HG03442 (cell line): ENCODE results near the gene SESN2.

Experiments
- ATAC-seq: cut with Tn5 transposase; IDR thresholded peaks from one replicate; pipeline ENCODE4 v1.9.1; 2021; ENCODE audit warnings: mild to moderate bottlenecking, moderate library complexity; ENCODE audit not compliant: unreplicated experiment

Gene SESN2

DNA sequence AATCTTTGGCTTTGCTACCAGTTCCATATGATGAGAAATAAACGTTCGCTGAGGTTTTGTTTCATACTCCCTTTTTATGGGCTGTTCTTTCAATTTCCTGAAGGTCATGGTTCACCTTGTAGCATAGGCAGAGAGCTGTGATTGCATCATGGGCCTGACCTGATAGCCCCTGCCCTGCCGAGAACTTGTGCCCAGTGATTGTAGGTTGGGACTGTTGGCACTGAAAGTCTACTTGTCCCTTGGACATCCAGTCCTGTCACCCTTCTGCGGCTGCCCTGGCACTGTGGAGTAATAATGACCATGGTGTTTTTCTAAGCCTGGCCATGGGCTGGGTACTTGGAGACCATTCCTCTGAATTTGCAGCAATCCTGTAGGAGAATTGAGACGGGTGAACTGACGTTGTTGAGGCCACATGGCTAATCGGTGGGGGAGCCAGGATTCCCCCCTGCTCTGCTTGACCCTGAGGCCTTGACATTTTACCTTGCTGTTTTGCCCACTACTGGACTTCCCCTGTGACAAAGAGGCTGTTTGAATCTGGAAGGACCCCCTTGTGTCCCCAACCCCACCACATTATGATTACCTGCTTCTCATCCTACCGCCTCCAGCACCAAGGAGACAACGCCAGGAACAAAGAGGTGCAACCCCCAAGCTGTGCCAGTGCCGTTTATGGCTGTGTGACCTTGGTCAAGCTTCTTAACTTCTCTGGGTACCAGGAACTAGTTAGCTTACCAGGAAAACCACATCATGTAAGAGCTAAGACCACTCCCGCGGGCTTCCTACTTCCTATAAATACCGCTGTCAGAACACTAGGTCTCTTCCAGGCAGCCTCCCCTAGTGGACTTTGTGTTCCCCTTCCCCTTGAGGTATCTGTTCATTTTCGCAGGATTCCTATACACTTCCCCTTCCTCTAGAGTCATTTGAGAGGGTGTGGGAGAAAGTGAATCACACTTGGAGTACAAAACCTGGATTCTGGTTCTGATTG lies 23.4 kb downstream of the SESN2 start:
- ATAC-seq: no peak

GRCh38 chr1:28286111-28286510 lies 26.8 kb downstream of the SESN2 start:
- ATAC-seq: no peak

GRCh38 chr1:28288487-28288886 lies 29.2 kb downstream of the SESN2 start:
- no peak for ATAC-seq

- ATAC-seq: no peak
These were observed 31.5 kb downstream of the SESN2 start for GRCh38 chr1:28290851-28291250.

DNA sequence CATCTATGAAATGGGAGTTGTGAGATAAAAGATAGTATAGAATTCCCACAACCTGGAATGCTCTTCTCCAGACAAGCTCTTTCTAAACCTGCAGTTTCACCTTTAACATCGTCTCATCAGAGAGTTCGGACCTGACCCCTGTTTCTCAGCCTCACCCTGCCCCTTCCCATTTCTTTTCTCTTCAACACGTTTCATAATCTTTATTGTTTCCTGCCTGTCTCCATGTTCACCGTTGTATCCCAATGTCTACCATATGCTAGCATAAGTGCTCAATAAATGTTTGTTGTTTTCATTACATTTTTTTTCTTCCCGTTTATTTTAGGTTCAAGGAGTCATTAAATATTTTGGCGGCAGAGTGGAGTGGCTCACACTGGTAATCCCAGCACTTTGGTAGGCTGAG lies 32.4 kb downstream of the SESN2 start:
- ATAC-seq: no peak

- ATAC-seq: no peak
These were observed 36.6 kb downstream of the SESN2 start for GRCh38 chr1:28295936-28296335.

DNA sequence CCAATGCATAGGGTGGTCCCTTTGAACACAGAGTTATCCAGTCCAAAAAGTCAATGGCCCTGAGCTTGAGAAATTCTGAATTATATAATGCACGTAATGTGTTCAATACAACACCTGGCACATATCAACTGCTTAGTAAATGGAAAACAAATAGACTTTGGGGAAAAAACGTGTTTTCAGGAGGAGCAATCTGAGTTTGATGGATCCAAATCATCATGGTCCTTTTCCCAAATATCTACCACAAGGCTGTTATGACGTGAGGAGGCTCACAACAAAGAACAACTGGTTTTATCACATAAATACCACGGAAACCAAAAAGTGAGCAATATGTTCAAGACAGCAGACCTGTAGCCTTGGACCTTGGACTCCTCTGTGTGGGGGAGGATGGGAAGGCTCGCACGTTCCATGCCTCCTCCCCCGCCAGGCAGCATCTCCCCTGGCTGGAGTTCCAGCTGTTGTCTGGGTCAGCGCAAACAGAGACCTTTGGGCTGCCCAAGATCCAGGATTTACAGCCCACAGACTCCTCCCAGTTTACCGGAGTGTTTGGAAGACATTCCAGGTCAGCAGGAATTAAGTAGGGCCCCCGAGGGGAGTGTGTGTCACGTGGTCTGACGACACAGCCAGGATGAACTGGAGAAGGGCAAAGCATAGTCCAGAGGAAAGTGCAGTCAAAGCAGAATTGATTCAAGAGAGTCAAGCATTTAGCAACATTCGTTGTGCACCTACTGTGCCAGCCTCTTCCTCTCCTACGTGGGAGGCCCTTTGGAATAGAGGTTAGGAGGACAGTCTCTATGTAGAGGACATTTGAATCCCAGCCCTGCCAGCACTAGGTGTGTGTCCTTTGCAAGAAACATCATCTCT lies 37.3 kb downstream of the SESN2 start:
- ATAC-seq: no peak

GRCh38 chr1:28297826-28298225 lies 38.5 kb downstream of the SESN2 start:
- ATAC-seq: no peak

DNA sequence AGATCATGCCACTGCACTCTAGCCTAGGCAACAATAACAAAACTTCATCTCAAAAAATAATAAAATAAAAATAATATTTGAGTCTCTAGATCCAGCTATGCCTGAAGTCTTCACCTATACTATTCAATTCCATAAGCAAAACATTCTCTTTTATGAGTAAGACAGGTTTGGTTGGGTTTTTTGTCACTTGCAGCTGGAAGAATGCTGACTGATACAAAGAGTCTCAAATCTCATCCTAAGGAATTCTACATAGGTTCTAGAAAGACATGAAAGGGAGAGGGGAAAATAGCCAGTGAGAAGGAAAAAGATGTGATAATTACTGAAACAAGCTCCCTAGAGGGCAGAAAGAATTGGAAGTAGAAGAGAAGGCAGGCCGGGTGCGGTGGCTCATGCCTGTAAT lies 39.1 kb downstream of the SESN2 start:
- ATAC-seq: no peak

- no peak for ATAC-seq
These were observed 42.3 kb downstream of the SESN2 start for GRCh38 chr1:28301368-28302174.

DNA sequence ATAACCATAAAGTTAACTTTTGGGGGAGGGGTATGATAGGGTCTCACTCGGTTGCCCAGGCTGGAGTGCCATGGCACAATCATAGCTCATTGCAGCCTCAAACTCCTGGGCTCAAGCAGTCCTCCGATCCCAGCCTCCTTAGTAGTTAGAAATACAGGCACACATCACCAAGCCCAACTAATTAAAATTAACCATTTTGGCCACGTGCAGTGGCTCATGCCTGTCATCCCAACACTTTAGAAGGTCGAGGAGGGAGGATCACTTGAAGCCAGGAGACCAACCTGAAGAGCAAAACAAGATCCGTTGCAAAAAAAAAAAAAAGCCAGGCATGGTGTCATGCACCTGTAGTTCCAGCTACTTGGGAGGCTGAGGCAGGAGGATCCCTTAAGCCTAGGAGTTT lies 42.9 kb downstream of the SESN2 start:
- ATAC-seq: no peak

GRCh38 chr1:28306301-28306949 lies 47.1 kb downstream of the SESN2 start:
- no peak for ATAC-seq

GRCh38 chr1:28308750-28309149 lies 49.4 kb downstream of the SESN2 start:
- ATAC-seq: no peak

DNA sequence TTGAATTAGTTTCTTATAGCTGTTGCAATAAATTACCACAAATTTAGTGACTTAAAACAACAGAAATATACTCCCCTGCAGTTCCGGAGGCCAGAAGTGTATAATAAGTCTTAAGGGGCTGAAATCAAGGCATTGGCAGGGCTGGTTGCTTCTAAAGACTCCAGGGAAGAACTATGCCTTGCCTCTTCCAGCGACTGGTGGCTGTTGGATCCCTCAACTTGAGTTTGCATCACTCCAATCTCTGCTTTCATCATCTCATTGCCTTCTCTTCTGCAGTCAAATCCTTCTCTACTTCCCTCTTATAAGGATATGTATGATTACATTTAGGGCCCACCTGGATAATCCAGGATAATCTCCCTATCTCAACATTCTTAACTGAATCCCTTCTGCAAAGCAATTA lies 50.4 kb downstream of the SESN2 start:
- ATAC-seq: no peak

DNA sequence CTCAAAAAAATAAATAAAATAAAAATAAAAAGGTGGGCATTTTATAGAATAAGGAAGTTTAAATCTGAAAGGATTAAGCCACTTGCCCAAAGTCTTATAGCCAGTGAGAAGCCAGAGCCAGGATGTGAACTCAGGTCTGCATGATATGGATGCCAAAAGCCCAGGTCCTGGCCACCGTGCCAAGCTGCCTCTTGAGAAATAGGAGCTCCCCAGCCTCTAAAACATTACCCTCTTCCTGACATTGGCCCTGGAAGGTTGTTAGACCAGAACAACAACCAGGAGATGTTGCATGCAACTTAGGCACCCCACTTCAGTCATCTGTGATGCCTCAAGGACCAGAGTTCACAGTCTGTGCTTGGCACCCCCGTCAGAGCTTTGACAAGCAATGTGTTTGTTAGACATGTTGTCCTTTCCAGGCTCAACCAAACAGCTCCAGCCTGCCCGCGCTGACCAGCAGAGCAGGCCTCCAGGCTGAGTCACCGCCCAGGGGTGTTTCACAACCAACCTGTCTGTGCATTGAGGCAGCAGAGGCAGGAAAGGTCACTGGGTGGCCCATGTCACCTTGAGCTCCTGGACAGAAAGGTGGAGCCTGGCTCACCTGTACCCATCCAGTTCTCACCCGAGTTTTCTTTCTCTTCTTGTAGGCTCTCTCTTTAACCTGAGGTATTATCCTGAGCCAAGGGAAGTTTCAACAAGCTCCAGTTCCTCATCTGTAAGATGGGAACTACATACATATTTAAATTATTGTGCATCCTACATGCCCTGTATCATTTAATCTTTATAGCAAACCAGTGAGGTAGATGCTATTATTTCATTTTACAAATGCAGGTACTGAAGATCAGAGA lies 54.6 kb downstream of the SESN2 start:
- ATAC-seq: no peak

DNA sequence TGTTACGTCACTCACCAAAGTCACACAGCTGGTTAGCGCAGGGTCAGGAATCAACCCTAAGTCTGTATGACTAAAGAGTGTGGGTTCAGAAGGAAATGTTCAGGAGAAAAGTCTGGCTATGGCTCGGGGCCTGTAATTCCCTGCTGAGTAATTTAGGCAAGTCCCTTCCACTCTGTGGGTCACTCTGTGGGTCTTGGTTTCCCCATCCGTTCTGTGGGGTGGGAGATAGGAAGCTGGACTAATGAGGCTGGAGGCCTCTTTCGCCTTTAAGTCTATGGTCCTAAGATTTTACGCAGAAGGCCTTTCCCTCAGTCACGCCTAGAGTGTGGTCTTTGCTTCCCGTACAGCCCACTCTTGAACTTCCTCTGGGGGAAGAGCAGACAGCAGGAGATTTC lies 55.2 kb downstream of the SESN2 start:
- ATAC-seq: no peak

GRCh38 chr1:28317014-28317413 lies 57.7 kb downstream of the SESN2 start:
- no peak for ATAC-seq

DNA sequence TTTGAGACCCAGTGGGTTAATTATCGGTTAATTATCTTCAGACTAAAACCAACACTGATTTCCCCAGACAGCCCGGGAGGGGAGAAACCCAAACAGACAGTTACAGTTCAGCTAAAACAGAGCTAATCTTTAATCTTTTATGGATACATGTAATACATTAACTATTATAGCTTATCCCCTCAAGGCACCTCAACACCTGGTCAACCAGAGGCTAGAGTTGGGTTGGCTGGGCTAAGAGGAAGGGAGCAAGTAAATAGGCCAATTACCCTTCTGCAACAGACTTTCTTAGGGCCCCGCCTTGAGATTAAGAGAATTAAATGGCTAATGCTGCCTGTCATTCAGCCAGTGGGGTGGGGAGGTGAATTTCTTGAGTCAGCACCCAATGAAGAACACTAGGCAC lies 62.9 kb downstream of the SESN2 start:
- no peak for ATAC-seq

DNA sequence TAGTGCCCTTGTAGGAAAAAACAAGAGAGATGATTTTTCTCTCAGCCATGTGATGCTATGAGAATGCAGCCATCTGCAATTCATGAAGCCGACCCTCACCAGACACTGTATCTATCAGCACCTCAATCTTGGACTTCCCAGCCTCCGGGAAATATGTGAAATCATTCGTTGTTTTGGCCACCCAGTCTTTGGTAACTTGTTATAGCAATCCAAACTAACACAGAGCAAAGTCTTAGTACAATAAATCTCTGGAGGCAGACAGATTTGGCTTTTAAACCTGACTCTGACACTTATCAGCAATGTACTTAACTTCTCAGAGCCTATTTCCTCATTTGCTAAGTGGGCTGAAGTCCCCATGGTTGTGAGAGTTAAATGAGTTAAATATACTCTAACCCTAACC lies 64.4 kb downstream of the SESN2 start:
- ATAC-seq: no peak

- no peak for ATAC-seq
These were observed 67.2 kb downstream of the SESN2 start for GRCh38 chr1:28326515-28326914.
